H1 (cell line): Measurements from ENCODE around the gene SIGLEC10. TPM values are rescaled to one million over a fixed set of nuclear protein-coding genes. Genes with fewer than 3 reads are reported as not detected.

Experiments used
- CTCF ChIA-PET: fragments of 300-600 bp; sonication (Branson Sonifier 250); formaldehyde crosslinking; loops from one replicate; lab custom pipeline; 2021; ENCODE audit not compliant: partially characterized antibody; lab: Charles Lee
- POLR2A ChIA-PET: fragments of 300-600 bp; sonication (Branson Sonifier 250); formaldehyde crosslinking; loops from one replicate; lab custom pipeline; 2021; ENCODE audit warnings: inconsistent platforms; ENCODE audit not compliant: partially characterized antibody; lab: Charles Lee
- DNase-seq, 2 experiments: peaks; one replicate each; pipeline versions ENCODE4 v3.0.0 to v3.0.0-alpha.2; 2010 to 2022; ENCODE audit warnings: low spot score in 2 of 2, low read depth in 1 of 2, mixed read lengths in 1 of 2
- FAIRE-seq: peaks from 2 replicates; lab custom pipeline; 2011; peaks lifted over from hg19 to GRCh38; lab: Jason Lieb, UNC
- H2AFZ ChIP-seq: 2 replicates; pipeline ENCODE4 v1.8.1; 2012; ENCODE audit warnings: low read length, inconsistent platforms
- H2AK5ac ChIP-seq: 2 replicates; pipeline ENCODE4 v1.6.1; 2013; ENCODE audit warnings: low read depth, low read length
- H2BK120ac ChIP-seq: replicated peaks from 2 replicates; pipeline ENCODE3; 2013; ENCODE audit warnings: low read depth, low read length, inconsistent platforms
- H2BK12ac ChIP-seq: 2 replicates; pipeline ENCODE4 v1.6.1; 2013; ENCODE audit warnings: low read depth, low read length
- H2BK15ac ChIP-seq: 2 replicates; pipeline ENCODE4 v1.6.1; 2013; ENCODE audit warnings: low read length
- H2BK20ac ChIP-seq: 2 replicates; pipeline ENCODE4 v1.6.1; 2013; ENCODE audit warnings: low read length
- H2BK5ac ChIP-seq: 2 replicates; pipeline ENCODE4 v1.6.1; 2013; ENCODE audit warnings: low read depth, low read length
- H3K14ac ChIP-seq: 2 replicates; pipeline ENCODE4 v1.6.1; 2013; ENCODE audit warnings: inconsistent platforms; ENCODE audit not compliant: insufficient read length
- H3K18ac ChIP-seq: 2 replicates; pipeline ENCODE4 v1.6.1; 2013; ENCODE audit warnings: low read length; ENCODE audit errors: extremely low read depth
- H3K23ac ChIP-seq: 2 replicates; pipeline ENCODE4 v1.6.1; 2013; ENCODE audit warnings: inconsistent platforms; ENCODE audit not compliant: insufficient read length
- H3K23me2 ChIP-seq: 2 replicates; pipeline ENCODE4 v1.6.1; 2013; ENCODE audit warnings: low read depth, low read length
- H3K27ac ChIP-seq: 2 replicates; pipeline ENCODE4 v1.6.1; 2011; ENCODE audit warnings: low read depth, low read length, inconsistent platforms
- H3K27me3 ChIP-seq, 4 experiments: replicated peaks in 1 of 4; 1 replicate in 1 of 4; 2 replicates in 3 of 4; pipeline versions ENCODE4 v1.6.1 to v1.8.1; 2011 to 2013; ENCODE audit warnings: low read length in 3 of 4, mild to moderate bottlenecking in 3 of 4, inconsistent platforms in 2 of 4, mixed read lengths in 2 of 4, moderate library complexity in 1 of 4; ENCODE audit not compliant: control insufficient read depth in 3 of 4, insufficient read depth in 3 of 4; ENCODE audit errors: extremely low read depth in 1 of 4
- H3K36me3 ChIP-seq, 4 experiments: 2 replicates each; pipeline versions ENCODE4 v1.6.1 to v1.8.1; 2011 to 2013; ENCODE audit warnings: mild to moderate bottlenecking in 4 of 4, low read length in 3 of 4, moderate library complexity in 2 of 4, control low read depth in 1 of 4, inconsistent platforms in 1 of 4; ENCODE audit not compliant: insufficient read depth in 4 of 4, control insufficient read depth in 2 of 4
- H3K4ac ChIP-seq: replicated peaks from 2 replicates; pipeline ENCODE3; 2013; ENCODE audit warnings: low read length, low read depth, mixed read lengths, inconsistent platforms; ENCODE audit not compliant: insufficient read length
- H3K4me1 ChIP-seq, 4 experiments: replicated peaks in 1 of 4; 1 replicate in 1 of 4; 2 replicates in 3 of 4; pipeline versions ENCODE4 v1.6.1 to v1.8.1; 2011 to 2013; ENCODE audit warnings: low read length in 3 of 4, inconsistent platforms in 2 of 4, mixed read lengths in 1 of 4; ENCODE audit not compliant: insufficient read depth in 4 of 4, control insufficient read depth in 3 of 4
- H3K4me2 ChIP-seq, 2 experiments: 2 replicates each; pipeline versions ENCODE4 v1.6.1 to v1.8.1; 2011 to 2013; ENCODE audit warnings: low read depth in 2 of 2, low read length in 2 of 2, control low read depth in 1 of 2, inconsistent platforms in 1 of 2, mild to moderate bottlenecking in 1 of 2; ENCODE audit not compliant: insufficient read depth in 1 of 2
- H3K4me3 ChIP-seq, 4 experiments: fragments of 200-600, 300-600 bp in 1 of 4; sonication (generic), shearing (Covaris generic), sonication (Bioruptor Twin) in 1 of 4; 2 replicates each; pipeline versions ENCODE4 v1.5.1 to v1.8.1; 2011 to 2016; ENCODE audit warnings: low read length in 4 of 4, low read depth in 3 of 4, control low read depth in 2 of 4, inconsistent platforms in 2 of 4, mild to moderate bottlenecking in 2 of 4, mixed read lengths in 1 of 4, moderate library complexity in 1 of 4; ENCODE audit not compliant: insufficient read depth in 2 of 4; ENCODE audit errors: extremely low read depth in 1 of 4
- H3K56ac ChIP-seq: replicated peaks from 2 replicates; pipeline ENCODE3; 2013; ENCODE audit warnings: low read depth, mild to moderate bottlenecking, mixed read lengths, low read length, inconsistent platforms; ENCODE audit not compliant: insufficient read length
- H3K79me1 ChIP-seq: 2 replicates; pipeline ENCODE4 v1.6.1; 2013; ENCODE audit warnings: low read depth, low read length, control low read depth
- H3K79me2 ChIP-seq, 2 experiments: 2 replicates each; pipeline versions ENCODE4 v1.6.1 to v1.8.1; 2012 to 2013; ENCODE audit warnings: low read length in 2 of 2, mild to moderate bottlenecking in 2 of 2, inconsistent platforms in 1 of 2; ENCODE audit not compliant: insufficient read depth in 2 of 2, control insufficient read depth in 1 of 2
- H3K9ac ChIP-seq, 4 experiments: replicated peaks in 1 of 4; 1 replicate in 1 of 4; 2 replicates in 3 of 4; pipeline versions ENCODE4 v1.6.1 to v1.8.1; 2011 to 2013; ENCODE audit warnings: low read depth in 3 of 4, low read length in 3 of 4, control low read depth in 2 of 4, mild to moderate bottlenecking in 2 of 4, moderate library complexity in 2 of 4, inconsistent platforms in 1 of 4; ENCODE audit errors: extremely low read depth in 1 of 4
- H3K9me3 ChIP-seq, 2 experiments: 2 replicates each; pipeline versions ENCODE4 v1.6.1 to v1.8.1; 2012 to 2013; ENCODE audit warnings: mild to moderate bottlenecking in 2 of 2, moderate library complexity in 2 of 2, control low read depth in 1 of 2, inconsistent platforms in 1 of 2, low read depth in 1 of 2, low read length in 1 of 2, mixed read lengths in 1 of 2; ENCODE audit not compliant: insufficient read depth in 2 of 2
- H4K20me1 ChIP-seq, 2 experiments: replicated peaks in 1 of 2; 2 replicates each; pipeline versions ENCODE3 to v1.8.1; 2011 to 2013; ENCODE audit warnings: inconsistent platforms in 2 of 2, low read length in 2 of 2, mild to moderate bottlenecking in 1 of 2; ENCODE audit not compliant: insufficient read depth in 2 of 2, control insufficient read depth in 1 of 2
- H4K5ac ChIP-seq: 2 replicates; pipeline ENCODE4 v1.6.1; 2013; ENCODE audit warnings: low read length, low read depth, mixed read lengths, inconsistent platforms; ENCODE audit not compliant: insufficient read length
- H4K8ac ChIP-seq: 2 replicates; pipeline ENCODE4 v1.8.0; 2013; ENCODE audit warnings: mild to moderate bottlenecking, moderate library complexity, low read length, inconsistent platforms; ENCODE audit not compliant: insufficient read depth; ENCODE audit errors: extremely low read depth
- H4K91ac ChIP-seq: replicated peaks from 2 replicates; pipeline ENCODE3; 2013; ENCODE audit warnings: low read length, mixed read lengths, inconsistent platforms; ENCODE audit not compliant: insufficient read length
- CBX5 ChIP-seq: fragments of 300-800, 300-1000 bp; sonication (generic); IDR thresholded peaks from 2 replicates; pipeline ENCODE4 v1.7.1; 2016; ENCODE audit warnings: antibody characterized with exemption, low read length, low read depth
- CTBP2 ChIP-seq: IDR thresholded peaks from 2 replicates; pipeline ENCODE4 v1.7.0; 2011; ENCODE audit warnings: borderline replicate concordance, mild to moderate bottlenecking, moderate library complexity, mixed read lengths, low read length; ENCODE audit not compliant: insufficient read depth, insufficient read length
- EZH2 ChIP-seq: fragments of 200-600 bp; sonication (generic); IDR thresholded peaks from 2 replicates; pipeline ENCODE4 v1.7.1; 2012; ENCODE audit warnings: low read depth, mild to moderate bottlenecking, moderate library complexity, low read length, inconsistent platforms; ENCODE audit not compliant: severe bottlenecking
- RXRA ChIP-seq: IDR thresholded peaks from 2 replicates; pipeline ENCODE4 v1.6.1; 2011; ENCODE audit warnings: low read depth, mild to moderate bottlenecking, low read length, moderate library complexity; ENCODE audit not compliant: insufficient read depth
- SIN3A ChIP-seq, 2 experiments: IDR thresholded peaks in 1 of 2; conservative IDR thresholded peaks in 1 of 2; 2 replicates each; pipeline ENCODE4 v1.6.1; 2011 to 2012; ENCODE audit warnings: low read length in 2 of 2, improper control_type of control experiment in 1 of 2, low read depth in 1 of 2, mild to moderate bottlenecking in 1 of 2
- TBP ChIP-seq: IDR thresholded peaks from 2 replicates; pipeline ENCODE4 v1.6.1; 2011; ENCODE audit warnings: low read depth, low read length, improper control_type of control experiment
- TEAD4 ChIP-seq: IDR thresholded peaks from 2 replicates; pipeline ENCODE4 v1.6.1; 2012; ENCODE audit warnings: low read depth, low read length, inconsistent platforms, mixed read lengths
- WGBS, 2 experiments: shearing (Covaris generic) in 1 of 2; methylation state at CpG; one replicate each; pipeline versions ENCODE4 v1.1.6 to v1.1.7; 2013 to 2015; ENCODE audit warnings: low lambda C conversion rate in 2 of 2, mixed read lengths in 2 of 2, inconsistent platforms in 1 of 2, low coverage in 1 of 2, missing lambda C conversion rate in 1 of 2; ENCODE audit not compliant: insufficient replicate concordance in 2 of 2, insufficient coverage in 1 of 2, insufficient read length in 1 of 2; ENCODE audit errors: extremely low coverage in 1 of 2, missing lambda C conversion rate in 1 of 2; 5-methylcytosine and 5-hydroxymethylcytosine counted together
- polyA plus RNA-seq, 7 experiments: library from polyadenylated mRNA; depleted of rRNA in 3 of 7; stranded (reverse) in 5 of 7; unstranded in 2 of 7; fragments of >200 nt in 5 of 7; fragments of 200-250 nt in 2 of 7; gene quantifications; 1 replicate in 5 of 7; 2 replicates in 1 of 7; 4 replicates in 1 of 7; pipeline versions ENCODE4 v1.2.1 to v1.2.3, GENCODE V29; 2011 to 2013; ENCODE audit warnings: missing spikeins in 2 of 7, mixed read lengths in 2 of 7
- total RNA-seq: library from RNA; stranded (reverse); fragmentation: NEBNext Ultra II Directional; extraction: Animal tissue kit (Norgen Biotek cat#: 25700); gene quantifications from 2 replicates; pipeline ENCODE4 v1.2.1, GENCODE V29; 2021

The SIGLEC10 gene
- total and polyA plus RNA-seq, 2 of the 8 experiments (the other 6 are each of a cell fraction or from before 2014, with no cell fraction given), result 0.06 TPM; not detected in 1

- DNase-seq (no peak), FAIRE-seq (no peak)
- Histone ChIP-seq H3K18ac (no peak overlapping the region), H2BK120ac (no peak overlapping the region), H4K20me1 (no peaks in the 10 kb centered on the region), H3K9me3 (no peaks in the 10 kb centered on the region), H2BK20ac (no peak overlapping the region), H2BK12ac (no peak overlapping the region), H2AFZ (no peak overlapping the region), H4K8ac (no peak overlapping the region), H3K27ac (no peak overlapping the region), H3K4me2 (no peak overlapping the region; a peak in 1 of 4 replicates), H3K23ac (no peak overlapping the region), H2AK5ac (no peak overlapping the region), H3K4ac (no peak overlapping the region), H3K4me3 (no peak overlapping the region), H3K4me1 (no peaks in the 10 kb centered on the region), H3K9ac (no peak overlapping the region), H2BK5ac (no peak overlapping the region), H3K36me3 (no peaks in the 10 kb centered on the region), H3K14ac (no peak overlapping the region), H3K79me2 (no peaks in the 10 kb centered on the region), H3K23me2 (no peaks in the 10 kb centered on the region), H4K5ac (no peak overlapping the region), H4K91ac (no peak overlapping the region), H3K79me1 (no peaks in the 10 kb centered on the region), H2BK15ac (no peak overlapping the region), H3K56ac (no peak overlapping the region), H3K27me3 (no peaks in the 10 kb centered on the region; a peak in 1 of 7 replicates)
- POLR2A ChIA-PET, result no interaction called here
- TF ChIP-seq TBP (no peak), RXRA (no peak), TEAD4 (no peak), CBX5 (no peak), SIN3A (conservative IDR thresholded peaks at IDR 0.05 in 1 of 2, IDR thresholded peaks at IDR 0.05 in 1 of 2; ENCODE audit: low read depth in 1 of 2, low read length in 2 of 2) (no peak), EZH2 (no peak), CTBP2 (no peak)
- CTCF ChIA-PET, result interaction anchor here (0.8 to 1.5 kb wide), 5 partner anchors 9 to 89 kb away, joined by 3 to 6 read pairs (median 4); no protein-coding TSS in a partner anchor
- 79% methylated on average over 3 of the region's 3 CpGs; no CpG with 5 or more reads in 1 of the 2 experiments for WGBS, 2 experiments
Observed at GRCh38 chr19:51427201-51427600, 9.8 kb upstream of the SIGLEC10 start.
